OCI-LY7 (cell line): Measurements from ENCODE around the gene BIRC2. TPM values are rescaled to one million over a fixed set of nuclear protein-coding genes. Genes with fewer than 3 reads are reported as not detected.

Experiments used
- BruUV-seq: library from RNA; stranded (reverse); fragments of 400-500 nt; replicated peaks from 2 replicates; lab custom pipeline; 2021; lab: Mats Ljungman, UMichigan
- CTCF ChIA-PET: fragments of 300-600 bp; sonication (Branson Sonifier 250); formaldehyde crosslinking; loops from one replicate; lab custom pipeline; 2022; ENCODE audit warnings: antibody characterized with exemption; ENCODE audit not compliant: unreplicated experiment; lab: Charles Lee
- POLR2A ChIA-PET: fragments of 300-600 bp; sonication (Branson Sonifier 250); formaldehyde crosslinking; loops from one replicate; lab custom pipeline; 2022; ENCODE audit warnings: antibody characterized with exemption; lab: Charles Lee
- DNase-seq: peaks from one replicate; pipeline ENCODE4 v3.0.0-alpha.2; 2015; ENCODE audit warnings: low spot score
- H2AFZ ChIP-seq: fragments of 200-600 bp; sonication (generic), shearing (Covaris generic); 2 replicates; pipeline ENCODE4 v1.6.1; 2014; ENCODE audit warnings: mild to moderate bottlenecking, antibody characterized with exemption, low read length, moderate library complexity
- H3K27ac ChIP-seq: fragments of 200-600 bp; sonication (generic); 2 replicates; pipeline ENCODE4 v1.5.1; 2014; ENCODE audit warnings: mixed run types, low read depth, mild to moderate bottlenecking, moderate library complexity, low read length, inconsistent platforms; ENCODE audit not compliant: poor library complexity, severe bottlenecking
- H3K36me3 ChIP-seq: fragments of 200-600 bp; sonication (generic); 2 replicates; pipeline ENCODE4 v1.6.1; 2014; ENCODE audit warnings: mild to moderate bottlenecking, antibody characterized with exemption, low read length, moderate library complexity, mixed read lengths; ENCODE audit not compliant: insufficient read depth
- H3K4me1 ChIP-seq: fragments of 200-600 bp; sonication (generic); 2 replicates; pipeline ENCODE4 v1.5.1; 2014; ENCODE audit warnings: mild to moderate bottlenecking, low read length; ENCODE audit not compliant: insufficient read depth, poor library complexity, severe bottlenecking
- H3K4me2 ChIP-seq: fragments of 200-600 bp; sonication (generic); 2 replicates; pipeline ENCODE4 v1.6.1; 2014; ENCODE audit warnings: mild to moderate bottlenecking, low read length
- H3K4me3 ChIP-seq: fragments of 200-600 bp; sonication (generic); 2 replicates; pipeline ENCODE4 v1.5.1; 2014; ENCODE audit warnings: mild to moderate bottlenecking, low read depth, low read length; ENCODE audit not compliant: poor library complexity, severe bottlenecking
- H3K79me2 ChIP-seq: fragments of 200-600 bp; sonication (generic); 2 replicates; pipeline ENCODE4 v1.6.1; 2016; ENCODE audit warnings: low read depth, mild to moderate bottlenecking, low read length, moderate library complexity, mixed read lengths; ENCODE audit not compliant: insufficient read depth
- H3K9me2 ChIP-seq: fragments of 200-600 bp; sonication (generic); 2 replicates; pipeline ENCODE4 v1.6.1; 2016; ENCODE audit warnings: mild to moderate bottlenecking, low read length, mixed read lengths; ENCODE audit not compliant: insufficient read depth
- H3K9me3 ChIP-seq: fragments of 200-600 bp; sonication (generic); 2 replicates; pipeline ENCODE4 v1.6.1; 2014; ENCODE audit warnings: mild to moderate bottlenecking, mixed run types, low read length, mixed read lengths
- H4K20me1 ChIP-seq: fragments of 200-600 bp; sonication (generic); 2 replicates; pipeline ENCODE4 v1.6.1; 2014; ENCODE audit warnings: mild to moderate bottlenecking, antibody characterized with exemption, low read length, moderate library complexity, mixed read lengths; ENCODE audit not compliant: insufficient read depth
- EZH2phosphoT487 ChIP-seq: fragments of 200-600 bp; sonication (generic); IDR thresholded peaks from 2 replicates; pipeline ENCODE4 v1.6.1; 2018; ENCODE audit warnings: low read depth, borderline replicate concordance, mild to moderate bottlenecking, mixed run types, antibody characterized with exemption, low read length, moderate library complexity, mixed read lengths
- intact Hi-C: fragments of 100-400 bp; cut with micrococcal nuclease; formaldehyde crosslinking; loops from one replicate; pipeline ENCODE4 v1.10.0; 2022; ENCODE audit not compliant: unreplicated experiment
- total RNA-seq, 2 experiments: library from RNA; depleted of rRNA in 1 of 2; stranded (reverse); fragments of >200 nt in 1 of 2; shearing (Covaris generic) in 1 of 2; gene quantifications; 2 replicates each; pipeline ENCODE4 v1.2.3, GENCODE V29; 2014 to 2022
- TF ChIP-seq, protein P1 (sequence below): fragments of 200-600 bp; sonication (generic); conservative IDR thresholded peaks from 2 replicates; pipeline ENCODE4 v1.5.1; 2014; ENCODE audit warnings: mild to moderate bottlenecking, antibody characterized with exemption, low read length, moderate library complexity, mixed read lengths

The BIRC2 gene
- total RNA-seq, 2 experiments from 2014 or later = 36.1 to 38.0 TPM

DNA sequence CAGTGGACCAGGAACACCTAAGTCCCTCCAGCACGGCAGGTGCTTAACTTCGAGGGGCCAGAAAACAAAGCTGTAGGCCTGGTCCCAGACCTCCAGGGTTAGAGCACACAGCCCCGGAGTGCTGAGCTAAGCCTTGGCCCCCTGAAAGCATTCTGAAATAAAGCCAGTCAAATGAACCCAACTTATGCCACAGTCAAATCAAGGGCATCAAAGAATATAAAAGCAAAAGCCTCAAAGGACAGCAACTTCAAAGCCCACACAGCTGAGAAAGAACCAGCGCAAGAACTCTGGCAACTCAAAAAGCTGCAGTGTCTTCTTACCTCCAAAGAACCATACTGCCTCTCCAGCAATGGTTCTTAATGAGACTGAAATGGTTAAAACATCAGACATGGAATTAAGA lies 66.5 kb downstream of the BIRC2 start:
- H3K27ac ChIP-seq = no peak overlapping the region
- ChIA-PET POLR2A (interaction anchor here (2.4 kb wide), 1 partner anchor 9 kb away, joined by 11 read pairs; no protein-coding TSS in a partner anchor), CTCF (no interaction called here)
- H4K20me1 ChIP-seq = peaks cover 22% of the 10 kb centered on the region
- H3K4me2 ChIP-seq = no peak overlapping the region; the same call in 1 of the 2 replicates
- DNase-seq = no peak
- H3K79me2 ChIP-seq = peaks cover 99% of the 10 kb centered on the region
- H3K36me3 ChIP-seq = peaks cover 61% of the 10 kb centered on the region
- TF ChIP-seq, protein P1, sequence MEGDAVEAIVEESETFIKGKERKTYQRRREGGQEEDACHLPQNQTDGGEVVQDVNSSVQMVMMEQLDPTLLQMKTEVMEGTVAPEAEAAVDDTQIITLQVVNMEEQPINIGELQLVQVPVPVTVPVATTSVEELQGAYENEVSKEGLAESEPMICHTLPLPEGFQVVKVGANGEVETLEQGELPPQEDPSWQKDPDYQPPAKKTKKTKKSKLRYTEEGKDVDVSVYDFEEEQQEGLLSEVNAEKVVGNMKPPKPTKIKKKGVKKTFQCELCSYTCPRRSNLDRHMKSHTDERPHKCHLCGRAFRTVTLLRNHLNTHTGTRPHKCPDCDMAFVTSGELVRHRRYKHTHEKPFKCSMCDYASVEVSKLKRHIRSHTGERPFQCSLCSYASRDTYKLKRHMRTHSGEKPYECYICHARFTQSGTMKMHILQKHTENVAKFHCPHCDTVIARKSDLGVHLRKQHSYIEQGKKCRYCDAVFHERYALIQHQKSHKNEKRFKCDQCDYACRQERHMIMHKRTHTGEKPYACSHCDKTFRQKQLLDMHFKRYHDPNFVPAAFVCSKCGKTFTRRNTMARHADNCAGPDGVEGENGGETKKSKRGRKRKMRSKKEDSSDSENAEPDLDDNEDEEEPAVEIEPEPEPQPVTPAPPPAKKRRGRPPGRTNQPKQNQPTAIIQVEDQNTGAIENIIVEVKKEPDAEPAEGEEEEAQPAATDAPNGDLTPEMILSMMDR = no peak
- no peak for TF ChIP-seq EZH2phosphoT487
- H2AFZ ChIP-seq = no peak overlapping the region
- H3K4me1 ChIP-seq = peaks cover 21% of the 10 kb centered on the region
- no peaks in the 10 kb centered on the region for H3K9me2 ChIP-seq
- intact Hi-C loops = no loop called here
- BruUV-seq = no TSS peak
- peaks cover 13% of the 10 kb centered on the region for H3K9me3 ChIP-seq
- H3K4me3 ChIP-seq = no peak overlapping the region

DNA sequence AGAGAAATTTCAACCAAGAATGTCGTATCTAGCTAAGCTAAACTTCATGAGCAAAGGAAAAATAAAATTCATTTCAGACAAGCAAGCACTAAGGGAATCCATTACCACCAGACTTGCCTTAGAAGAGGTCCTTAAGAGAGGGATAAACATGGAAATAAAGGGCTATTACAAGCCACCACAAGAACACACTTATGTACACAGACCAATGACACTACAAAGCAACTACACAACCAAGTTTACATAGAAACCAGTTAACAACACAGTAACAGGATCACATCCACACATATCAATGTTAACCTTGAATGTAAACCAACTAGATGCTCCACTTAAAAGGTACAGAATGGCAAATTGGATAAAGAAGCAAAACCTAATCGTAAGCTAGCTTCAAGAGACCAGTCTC lies 67.5 kb downstream of the BIRC2 start:
- POLR2A ChIA-PET = interaction anchor here (1.4 to 2.7 kb wide), 3 partner anchors 8 to 21 kb away, joined by 3 to 11 read pairs (median 9); no protein-coding TSS in a partner anchor
- Histone ChIP-seq H3K4me1 (peaks cover 24% of the 10 kb centered on the region), H3K9me2 (no peaks in the 10 kb centered on the region), H4K20me1 (peaks cover 22% of the 10 kb centered on the region), H3K27ac (no peak overlapping the region), H3K4me3 (no peak overlapping the region), H2AFZ (no peak overlapping the region), H3K36me3 (peaks cover 62% of the 10 kb centered on the region), H3K9me3 (peaks cover 21% of the 10 kb centered on the region), H3K79me2 (peaks cover 100% of the 10 kb centered on the region), H3K4me2 (no peak overlapping the region)
- CTCF ChIA-PET = no interaction called here
- intact Hi-C loops = no loop called here
- no peak for DNase-seq
- no peak for TF ChIP-seq EZH2phosphoT487
- TF ChIP-seq, protein P1 = no peak
- BruUV-seq = no TSS peak

DNA sequence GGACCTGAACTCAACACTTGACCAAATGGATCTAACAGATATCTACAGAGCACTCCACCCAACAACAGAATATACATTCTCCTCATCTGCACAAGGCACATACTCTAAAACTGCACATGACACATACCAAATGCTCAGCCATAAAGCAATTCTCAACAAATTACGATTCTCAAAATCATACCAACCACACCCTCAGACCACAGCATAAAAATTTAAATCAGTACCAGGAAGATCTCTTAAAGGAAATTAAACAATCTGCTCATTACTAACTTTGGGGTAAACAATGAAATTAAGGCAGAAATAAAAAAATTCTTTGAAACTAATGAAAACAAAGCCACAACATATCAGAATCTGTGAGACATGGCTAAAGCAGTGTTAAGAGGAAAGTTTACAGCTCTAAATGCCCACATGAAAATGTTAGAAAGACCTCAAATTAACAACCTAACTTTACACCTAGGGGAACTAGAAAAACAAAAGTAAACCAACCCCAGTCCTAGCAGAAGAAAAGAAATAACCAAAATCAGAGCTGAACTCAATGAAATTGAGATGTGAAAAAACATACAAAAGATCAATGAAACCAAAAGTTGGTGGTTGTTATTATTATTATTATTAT lies 68.4 kb downstream of the BIRC2 start:
- no peak for TF ChIP-seq EZH2phosphoT487
- TF ChIP-seq, protein P1 = no peak
- Histone ChIP-seq H2AFZ (no peak overlapping the region), H3K4me3 (no peak overlapping the region), H3K36me3 (peaks cover 62% of the 10 kb centered on the region), H3K79me2 (peaks cover 100% of the 10 kb centered on the region), H3K9me3 (peaks cover 21% of the 10 kb centered on the region), H3K4me1 (peaks cover 33% of the 10 kb centered on the region), H3K4me2 (0 out of 2 replicates have a peak overlapping the region, but pooled peaks have one; percentile 1), H3K27ac (no peak overlapping the region), H4K20me1 (peaks cover 28% of the 10 kb centered on the region), H3K9me2 (no peaks in the 10 kb centered on the region)
- CTCF ChIA-PET = no interaction called here
- POLR2A ChIA-PET = interaction anchor here (0.6 to 2.7 kb wide), 5 partner anchors 9 to 32 kb away, joined by 3 to 9 read pairs (median 3); no protein-coding TSS in a partner anchor
- no TSS peak for BruUV-seq
- intact Hi-C loops = no loop called here
- no peak for DNase-seq
